Spleen (tissue), 11 donors: ENCODE results near the gene HECW1. TPM values are rescaled to one million over a fixed set of nuclear protein-coding genes. Genes with fewer than 3 reads are reported as not detected.

Experiments used
- DNase-seq: peaks from one replicate; pipeline ENCODE4 v3.0.0-alpha.2; 2020
- H3K27ac ChIP-seq, 8 donors: fragments of 200-600 bp; sonication (generic) in 7 of 8; 1 replicate in 4 of 8; 2 replicates in 4 of 8; pipeline versions ENCODE4 v1.5.0 to v1.8.0; 2016 to 2021; ENCODE audit warnings: inconsistent platforms in 4 of 8, mild to moderate bottlenecking in 4 of 8, moderate library complexity in 1 of 8
- H3K27me3 ChIP-seq, 7 donors: fragments of 200-600 bp; sonication (generic) in 6 of 7; replicated peaks in 1 of 7; 1 replicate in 4 of 7; 2 replicates in 3 of 7; pipeline versions ENCODE4 v1.5.0 to v1.8.0; 2016 to 2021; ENCODE audit warnings: inconsistent platforms in 3 of 7, mild to moderate bottlenecking in 1 of 7
- H3K36me3 ChIP-seq, 6 donors: fragments of 200-600 bp; sonication (generic) in 5 of 6; 1 replicate in 4 of 6; 2 replicates in 2 of 6; pipeline versions ENCODE4 v1.5.0 to v1.8.0; 2016 to 2021; ENCODE audit warnings: inconsistent platforms in 2 of 6
- H3K4me1 ChIP-seq, 6 donors: fragments of 200-600 bp; sonication (generic) in 5 of 6; 1 replicate in 3 of 6; 2 replicates in 3 of 6; pipeline versions ENCODE4 v1.5.0 to v1.8.0; 2016 to 2021; ENCODE audit warnings: inconsistent platforms in 3 of 6
- H3K4me3 ChIP-seq, 8 donors: fragments of 200-600 bp; sonication (generic) in 7 of 8; 1 replicate in 4 of 8; 2 replicates in 4 of 8; pipeline versions ENCODE4 v1.5.0 to v1.8.0; 2016 to 2021; ENCODE audit warnings: inconsistent platforms in 4 of 8, mild to moderate bottlenecking in 4 of 8, moderate library complexity in 2 of 8
- H3K9me3 ChIP-seq, 8 donors: fragments of 200-600 bp; sonication (generic) in 7 of 8; 1 replicate in 4 of 8; 2 replicates in 4 of 8; pipeline versions ENCODE4 v1.5.0 to v1.8.0; 2016 to 2021; ENCODE audit warnings: inconsistent platforms in 4 of 8
- CTCF ChIP-seq, 11 experiments: fragments of 200-600 bp in 7 of 11; fragments of 450-650 bp in 4 of 11; sonication (generic) in 4 of 11; IDR thresholded peaks in 8 of 11; conservative IDR thresholded peaks in 3 of 11; 1 replicate in 7 of 11; 2 replicates in 4 of 11; pipeline versions ENCODE4 v1.4.0 to v1.8.0; 2016 to 2021; ENCODE audit warnings: antibody characterized with exemption in 11 of 11, inconsistent platforms in 4 of 11, mild to moderate bottlenecking in 1 of 11
- POLR2A ChIP-seq, 3 donors: fragments of 450-650 bp; IDR thresholded peaks; one replicate each; pipeline ENCODE4 v1.5.1; 2017; ENCODE audit warnings: antibody characterized with exemption in 3 of 3, mild to moderate bottlenecking in 1 of 3
- POLR2AphosphoS5 ChIP-seq, 3 donors: sonication (generic); formaldehyde crosslinking; IDR thresholded peaks; one replicate each; pipeline ENCODE4 v1.5.1; 2017; ENCODE audit warnings: antibody characterized with exemption in 3 of 3
- WGBS, 5 donors: extraction: QIAGEN DNeasy Blood & Tissue Kit in 3 of 5; methylation state at CpG; one replicate each; pipeline versions ENCODE4 v1.1.5 to v1.1.7; 2013 to 2018; 5-methylcytosine and 5-hydroxymethylcytosine counted together
- intact Hi-C: fragments of 100-400 bp; cut with DNase I; formaldehyde crosslinking; loops from one replicate; pipeline ENCODE4 v1.15.0; 2023; ENCODE audit warnings: low total_unique reads
- polyA plus RNA-seq, 3 donors: library from polyadenylated mRNA; stranded (reverse); fragments of 200-250 nt; gene quantifications; one replicate each; pipeline ENCODE4 v1.2.1, GENCODE V29; 2013
- total RNA-seq, 7 donors: library from RNA; depleted of rRNA in 3 of 7; stranded (reverse); fragments of >200 nt in 3 of 7; fragmentation: NEBNext Ultra II Directional in 4 of 7; extraction: Animal tissue kit (Norgen Biotek cat#: 25700) in 4 of 7; gene quantifications; one replicate each; pipeline versions ENCODE4 v1.1.0 to v1.2.1, GENCODE V29; 2016 to 2021
- donor health status: healthy with polysubstance abuse.
- donor health status: DM: no; HTN: no; CAD: no; lungs with moderate emphysema.
- donor health status: DM: no; HTN: no; CAD: no.
- donor health status: Bipolar disorder and iron deficiency.
- donor health status: healthy.
- donor health status: DM: no; HTN: no; CAD: no.
- donor health status: DM: yes; HTN: yes; CAD: no.

Gene HECW1
- total and polyA plus RNA-seq, 10 donors: 0.03 to 1.5 (median 0.40) TPM; not detected in 1

- TF ChIP-seq CTCF (IDR thresholded peaks at IDR 0.05 in 8 of 11, conservative IDR thresholded peaks at IDR 0.05 in 3 of 11) (no peak), POLR2AphosphoS5 (IDR thresholded peaks at IDR 0.05) (no peak), POLR2A (IDR thresholded peaks at IDR 0.05) (no peak)
- Histone ChIP-seq H3K4me3 (no peak overlapping the region), H3K27ac (no peak overlapping the region), H3K9me3 (no peaks in the 10 kb centered on the region), H3K36me3 (no peaks in the 10 kb centered on the region), H3K27me3 (peaks cover 0 to 11% (median 0%) of the 10 kb centered on the region in 7 donors), H3K4me1 (no peaks in the 10 kb centered on the region)
- DNase-seq: no peak
- intact Hi-C loops: no loop called here
Observed at GRCh38 chr7:43220742-43221141, 108.3 kb downstream of the HECW1 start.

- peaks cover 0 to 18% (median 5%) of the 10 kb centered on the region in 7 donors for H3K27me3 ChIP-seq
- no peaks in the 10 kb centered on the region for H3K4me1 ChIP-seq
- no peak for DNase-seq
- TF ChIP-seq POLR2AphosphoS5 (IDR thresholded peaks at IDR 0.05) (no peak), CTCF (IDR thresholded peaks at IDR 0.05 in 8 of 11, conservative IDR thresholded peaks at IDR 0.05 in 3 of 11) (no peak), POLR2A (IDR thresholded peaks at IDR 0.05) (no peak)
- no peak overlapping the region for H3K27ac ChIP-seq
- intact Hi-C loops: no loop called here
- H3K9me3 ChIP-seq: no peaks in the 10 kb centered on the region
- H3K4me3 ChIP-seq: no peak overlapping the region
- WGBS, 5 donors: 17 to 50% (median 38%) methylated on average over 5 of the region's 5 CpGs
- no peaks in the 10 kb centered on the region for H3K36me3 ChIP-seq
Observed at GRCh38 chr7:43229801-43230200, 117.4 kb downstream of the HECW1 start.

GRCh38 chr7:43232366-43232765 lies 119.9 kb downstream of the HECW1 start:
- Histone ChIP-seq H3K27me3 (peaks cover 0 to 18% (median 0%) of the 10 kb centered on the region in 7 donors), H3K4me3 (no peak overlapping the region), H3K36me3 (no peaks in the 10 kb centered on the region), H3K4me1 (no peaks in the 10 kb centered on the region), H3K9me3 (no peaks in the 10 kb centered on the region), H3K27ac (no peak overlapping the region)
- WGBS, 5 donors: 34 to 59% (median 54%) methylated on average over 2 of the region's 2 CpGs
- no peak for DNase-seq
- TF ChIP-seq POLR2A (IDR thresholded peaks at IDR 0.05) (no peak), CTCF (IDR thresholded peaks at IDR 0.05 in 8 of 11, conservative IDR thresholded peaks at IDR 0.05 in 3 of 11) (no peak)
- intact Hi-C loops: no loop called here

- DNase-seq: no peak
- Histone ChIP-seq H3K27me3 (peaks cover 0 to 17% (median 0%) of the 10 kb centered on the region in 7 donors), H3K4me3 (no peak overlapping the region), H3K27ac (no peak overlapping the region), H3K9me3 (no peaks in the 10 kb centered on the region), H3K36me3 (no peaks in the 10 kb centered on the region), H3K4me1 (no peaks in the 10 kb centered on the region)
- TF ChIP-seq POLR2AphosphoS5 (IDR thresholded peaks at IDR 0.05) (no peak), CTCF (IDR thresholded peaks at IDR 0.05 in 8 of 11, conservative IDR thresholded peaks at IDR 0.05 in 3 of 11) (no peak)
- intact Hi-C loops: no loop called here
- 55 to 66% (median 62%) methylated on average over 5 of the region's 5 CpGs for WGBS, 5 donors
Observed at GRCh38 chr7:43234073-43234472, 121.6 kb downstream of the HECW1 start.
